Thyroid gland (tissue), 4 donors: Measurements from ENCODE around the gene GDPD5. TPM values are rescaled to one million over a fixed set of nuclear protein-coding genes. Genes with fewer than 3 reads are reported as not detected.

ENCODE experiments used
- DNase-seq, 2 donors: peaks; one replicate each; pipeline ENCODE4 v3.0.0-alpha.2; 2019
- H3K27ac ChIP-seq, 3 donors: fragments of 200-600 bp; sonication (generic); 1 replicate in 2 of 3; 2 replicates in 1 of 3; pipeline ENCODE4 v1.5.1; 2016 to 2019; ENCODE audit warnings: mild to moderate bottlenecking in 1 of 3, moderate library complexity in 1 of 3
- H3K27me3 ChIP-seq: fragments of 200-600 bp; sonication (generic); one replicate; pipeline ENCODE4 v1.5.1; 2019
- H3K36me3 ChIP-seq, 2 donors: fragments of 200-600 bp; sonication (generic); one replicate each; pipeline ENCODE4 v1.5.1; 2016 to 2019
- H3K4me1 ChIP-seq, 2 donors: fragments of 200-600 bp; sonication (generic); one replicate each; pipeline ENCODE4 v1.5.1; 2017 to 2019
- H3K4me3 ChIP-seq, 3 donors: fragments of 200-600 bp; sonication (generic); replicated peaks in 1 of 3; 1 replicate in 2 of 3; 2 replicates in 1 of 3; pipeline ENCODE4 v1.5.1; 2016; ENCODE audit warnings: mild to moderate bottlenecking in 1 of 3
- H3K9me3 ChIP-seq: fragments of 200-600 bp; sonication (generic); one replicate; pipeline ENCODE4 v1.5.1; 2017
- CTCF ChIP-seq, 6 experiments: fragments of 200-600 bp in 3 of 6; fragments of 450-650 bp in 3 of 6; sonication (generic) in 3 of 6; IDR thresholded peaks; one replicate each; pipeline ENCODE4 v1.5.1; 2016 to 2019; ENCODE audit warnings: antibody characterized with exemption in 6 of 6, mild to moderate bottlenecking in 2 of 6, inconsistent platforms in 1 of 6, moderate library complexity in 1 of 6
- POLR2A ChIP-seq, 2 donors: fragments of 450-650 bp; IDR thresholded peaks; one replicate each; pipeline ENCODE4 v1.6.1; 2017; ENCODE audit warnings: antibody characterized with exemption in 2 of 2, mild to moderate bottlenecking in 2 of 2, moderate library complexity in 1 of 2
- WGBS, 2 donors: methylation state at CpG; one replicate each; pipeline ENCODE4 v1.1.5; 2017; 5-methylcytosine and 5-hydroxymethylcytosine counted together
- intact Hi-C: fragments of 100-400 bp; cut with DNase I; formaldehyde crosslinking; loops from one replicate; pipeline ENCODE4 v1.15.1; 2023
- total RNA-seq, 4 donors: library from RNA; depleted of rRNA; stranded (reverse); fragments of >200 nt; gene quantifications; one replicate each; pipeline ENCODE4 v1.2.3, GENCODE V29; 2016

GDPD5 gene
- total RNA-seq, 4 donors from 2014 or later, result 5.6 to 6.4 (median 6.1) TPM

DNA sequence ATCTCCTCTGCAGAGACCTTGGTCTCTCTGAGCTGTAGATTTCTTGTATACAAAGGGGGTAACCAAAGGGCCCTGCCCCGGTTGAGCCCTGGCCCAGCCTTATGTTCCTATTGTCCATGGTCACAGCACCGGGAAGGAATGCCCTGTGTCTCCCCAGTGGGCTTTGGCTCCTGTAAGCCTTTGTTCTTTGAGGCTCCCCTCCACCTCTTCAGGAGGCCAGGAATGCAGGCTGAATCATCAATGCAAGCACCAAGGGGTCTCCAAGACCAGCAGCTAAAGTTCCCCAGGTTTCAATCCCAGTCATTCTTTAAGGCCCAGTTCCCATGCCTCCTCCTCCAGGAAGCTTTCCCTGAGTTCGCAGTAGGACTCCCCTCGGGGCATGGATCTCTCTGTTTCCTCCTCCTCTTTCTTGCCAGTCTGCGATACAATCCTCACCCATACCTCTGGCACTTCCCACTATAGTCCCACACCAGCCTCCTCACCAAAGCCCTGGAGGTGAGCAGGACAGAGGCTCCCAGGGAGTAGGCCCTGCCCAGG, 63.6 kb downstream of the GDPD5 start:
- intact Hi-C loops, result no loop called here
- no peaks in the 10 kb centered on the region for H3K36me3 ChIP-seq
- no peak for DNase-seq
- peaks cover 11 to 14% of the 10 kb centered on the region in 2 donors for H3K4me1 ChIP-seq
- no peak overlapping the region for H3K4me3 ChIP-seq
- H3K27me3 ChIP-seq, result no peaks in the 10 kb centered on the region
- 87 to 89% methylated on average over 5 of the region's 5 CpGs for WGBS, 2 donors
- TF ChIP-seq POLR2A (IDR thresholded peaks at IDR 0.05) (no peak), CTCF (IDR thresholded peaks at IDR 0.05) (no peak)
- H3K27ac ChIP-seq, result no peak overlapping the region
- no peaks in the 10 kb centered on the region for H3K9me3 ChIP-seq

DNA sequence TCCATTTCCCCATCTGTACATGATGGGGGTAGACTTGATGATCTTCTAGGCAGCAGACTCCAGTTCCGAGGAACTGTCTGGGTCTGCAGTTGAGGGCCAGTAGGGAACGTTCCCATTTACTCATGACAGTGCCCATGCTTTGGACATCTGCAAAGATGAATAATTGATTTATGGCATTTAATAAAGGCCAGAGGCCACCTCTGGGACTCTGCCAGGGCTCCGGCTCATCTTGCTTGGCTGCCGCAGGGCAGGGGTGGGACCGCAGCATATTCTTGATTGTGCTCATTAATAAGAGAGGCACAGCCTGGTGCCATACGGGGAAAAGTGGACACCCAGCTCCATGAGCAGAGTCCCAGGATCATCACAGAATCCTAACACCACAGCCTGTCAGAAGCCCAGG, 64.6 kb downstream of the GDPD5 start:
- H3K9me3 ChIP-seq, result no peaks in the 10 kb centered on the region
- H3K4me1 ChIP-seq, result peaks cover 6 to 7% of the 10 kb centered on the region in 2 donors
- TF ChIP-seq CTCF (IDR thresholded peaks at IDR 0.05), result no peak
- TF ChIP-seq POLR2A (IDR thresholded peaks at IDR 0.05), result no peak
- H3K4me3 ChIP-seq, result no peak overlapping the region
- H3K27me3 ChIP-seq, result no peaks in the 10 kb centered on the region
- no peaks in the 10 kb centered on the region for H3K36me3 ChIP-seq
- H3K27ac ChIP-seq, result no peak overlapping the region
- 93 to 97% methylated on average over 5 to 6 of the region's 6 CpGs for WGBS, 2 donors
- DNase-seq, result no peak
- intact Hi-C loops, result no loop called here

GRCh38 chr11:75456596-75457183, 69.1 kb downstream of the GDPD5 start:
- H3K9me3 ChIP-seq, result no peaks in the 10 kb centered on the region
- no peak overlapping the region for H3K4me3 ChIP-seq
- intact Hi-C loops, result no loop called here
- H3K4me1 ChIP-seq, result peaks cover 16 to 24% of the 10 kb centered on the region in 2 donors
- no peak overlapping the region for H3K27ac ChIP-seq
- TF ChIP-seq POLR2A (IDR thresholded peaks at IDR 0.05) (no peak), CTCF (IDR thresholded peaks at IDR 0.05) (no peak)
- H3K27me3 ChIP-seq, result no peaks in the 10 kb centered on the region
- H3K36me3 ChIP-seq, result no peaks in the 10 kb centered on the region
- DNase-seq, result no peak
- WGBS, 2 donors, result 80 to 94% methylated on average over 11 to 13 of the region's 14 CpGs

GRCh38 chr11:75454987-75455386, 70.8 kb downstream of the GDPD5 start:
- peak; percentile 85 for DNase-seq
- no peak overlapping the region for H3K4me3 ChIP-seq
- H3K27ac ChIP-seq, result peak overlapping the region in 2 of 3 donors; percentile 46 to 60
- H3K4me1 ChIP-seq, result peaks cover 16 to 24% of the 10 kb centered on the region in 2 donors
- no peaks in the 10 kb centered on the region for H3K36me3 ChIP-seq
- WGBS, 2 donors, result 45 to 60% methylated on average over 3 to 4 of the region's 5 CpGs
- H3K27me3 ChIP-seq, result no peaks in the 10 kb centered on the region
- intact Hi-C loops, result no loop called here
- no peaks in the 10 kb centered on the region for H3K9me3 ChIP-seq
- no peak for TF ChIP-seq CTCF (IDR thresholded peaks at IDR 0.05)
- no peak for TF ChIP-seq POLR2A (IDR thresholded peaks at IDR 0.05)

DNA sequence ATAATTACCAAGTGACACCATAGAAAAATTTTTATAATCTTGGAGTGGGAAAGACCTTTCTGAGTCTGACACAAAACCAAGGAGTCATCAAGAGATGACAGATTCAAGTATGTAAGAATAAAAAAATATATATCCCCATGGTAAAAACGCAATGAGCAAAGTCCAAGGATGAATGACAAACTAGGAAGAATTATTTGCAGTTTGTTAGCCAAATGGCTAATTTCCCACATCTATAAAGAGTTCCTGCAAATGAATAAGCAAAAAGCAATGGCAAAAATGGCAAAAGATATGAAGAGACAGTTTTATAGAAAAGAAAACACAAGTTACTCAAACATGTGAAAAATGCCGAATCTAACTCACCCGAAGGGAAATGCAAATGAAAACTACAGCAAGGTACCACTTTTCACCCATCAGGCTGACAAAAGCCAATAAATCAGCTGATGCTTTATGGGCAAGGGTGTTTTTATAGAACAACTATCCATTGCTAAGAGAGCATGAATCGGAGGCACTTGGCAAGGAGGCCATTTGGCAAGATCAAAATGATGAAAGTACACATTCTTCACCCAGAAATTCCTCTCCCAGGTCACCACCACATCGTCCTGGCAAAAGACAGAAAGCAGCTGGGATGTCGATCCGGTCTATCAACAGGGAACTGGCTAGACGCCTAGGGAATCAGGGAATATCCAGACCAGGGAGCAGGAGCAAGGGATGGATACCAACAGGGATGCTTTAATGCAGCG, 71.7 kb downstream of the GDPD5 start:
- H3K4me3 ChIP-seq, result no peak overlapping the region
- TF ChIP-seq CTCF (IDR thresholded peaks at IDR 0.05) (no peak), POLR2A (IDR thresholded peaks at IDR 0.05) (no peak)
- H3K27me3 ChIP-seq, result no peaks in the 10 kb centered on the region
- no peaks in the 10 kb centered on the region for H3K36me3 ChIP-seq
- peaks cover 16 to 24% of the 10 kb centered on the region in 2 donors for H3K4me1 ChIP-seq
- H3K9me3 ChIP-seq, result no peaks in the 10 kb centered on the region
- DNase-seq, result peak; percentile 78 to 83
- WGBS, 2 donors, result 31 to 39% methylated on average over 9 of the region's 9 CpGs
- intact Hi-C loops, result no loop called here
- peak overlapping the region in 2 of 3 donors; percentile 46 to 60 for H3K27ac ChIP-seq
